Measurements from ENCODE around the gene UBQLN1. TPM values are rescaled to one million over a fixed set of nuclear protein-coding genes. Genes with fewer than 3 reads are reported as not detected.
"Not testable (repeated sequence)": the region's sequence is repeated elsewhere in the genome, so short reads cannot be mapped to it uniquely, and the experiment has no call there.

The UBQLN1 gene
- 100 to 1,000 TPM in 1 of 2 experiments, 10 to 100 TPM in 1; 88.8 to 101 TPM for total RNA-seq

- H3K4me3 Mint-ChIP-seq: peak within 1 kb of the TSS; percentile 87
Observed at GRCh38 chr9:83707768-83708514, at the start of gene UBQLN1. UBQLN1 (minus strand) TSS chr9:83707958; CDS start chr9:83707679, 279 bp downstream.

GRCh38 chr9:83754383-83754977 lies 46.7 kb upstream of the UBQLN1 start:
- intact Hi-C loops (cut with micrococcal nuclease): no loop called here
- POLR2A ChIA-PET: no interaction called here
- no peak for DNase-seq
- no peak overlapping the region for H3K27ac Mint-ChIP-seq
- H3K4me3 Mint-ChIP-seq: no peak overlapping the region
- CTCF ChIA-PET: no interaction called here
- no peaks in the 10 kb centered on the region for H3K4me1 Mint-ChIP-seq (ENCODE audit: low read depth)
- H3K36me3 Mint-ChIP-seq: peaks cover 8% of the 10 kb centered on the region
- H3K9me3 Mint-ChIP-seq: no peaks in the 10 kb centered on the region
- H3K27me3 Mint-ChIP-seq: no peaks in the 10 kb centered on the region

More at GRCh38 chr9:83707768-83708514, at the start of gene UBQLN1:
- DNase-seq: peak; percentile 94
- Mint-ChIP-seq H3K4me1 (ENCODE audit: low read depth) (peaks cover 45% of the 10 kb centered on the region), H3K27ac (peak within 1 kb of the TSS; percentile 99), H3K9me3 (no peaks in the 10 kb centered on the region), H3K36me3 (peaks cover 17% of the 10 kb centered on the region), H3K27me3 (no peaks in the 10 kb centered on the region)
- POLR2A ChIA-PET: interaction anchor here (0.6 to 3.3 kb wide), 14 partner anchors 9 to 1128 kb away, joined by 3 to 24 read pairs (median 6); partner anchors contain the start of genes HNRNPK, IDNK, KIF27 and RMI1
- CTCF ChIA-PET: interaction anchor here (0.7 to 2.8 kb wide), 6 partner anchors 10 to 85 kb away, joined by 3 to 12 read pairs (median 7); partner anchors contain the start of gene IDNK
- intact Hi-C loops (cut with micrococcal nuclease): loop anchor here (1.0 kb wide), 4 partner anchors 85 to 272 kb away; partner anchors contain the start of genes GKAP1, HNRNPK, IDNK and KIF27

GRCh38 chr9:83749706-83750105 lies 41.9 kb upstream of the UBQLN1 start:
- no peak for DNase-seq
- ChIA-PET POLR2A (no interaction called here), CTCF (interaction anchor here (0.6 to 1.3 kb wide), 2 partner anchors 139 to 154 kb away, joined by 3 read pairs; no protein-coding TSS in a partner anchor)
- H3K4me3 Mint-ChIP-seq: no peak overlapping the region
- no peaks in the 10 kb centered on the region for H3K9me3 Mint-ChIP-seq
- H3K27me3 Mint-ChIP-seq: no peaks in the 10 kb centered on the region
- peaks cover 8% of the 10 kb centered on the region for H3K36me3 Mint-ChIP-seq
- intact Hi-C loops (cut with micrococcal nuclease): no loop called here
- peaks cover 2% of the 10 kb centered on the region for H3K4me1 Mint-ChIP-seq (ENCODE audit: low read depth)
- H3K27ac Mint-ChIP-seq: no peak overlapping the region

- H3K4me3 Mint-ChIP-seq: no peak overlapping the region
- no peak for DNase-seq
- no peaks in the 10 kb centered on the region for H3K9me3 Mint-ChIP-seq
- no peak overlapping the region for H3K27ac Mint-ChIP-seq
- CTCF ChIA-PET: no interaction called here
- H3K36me3 Mint-ChIP-seq: peaks cover 4% of the 10 kb centered on the region
- H3K4me1 Mint-ChIP-seq (ENCODE audit: low read depth): peaks cover 2% of the 10 kb centered on the region
- intact Hi-C loops (cut with micrococcal nuclease): no loop called here
- POLR2A ChIA-PET: no interaction called here
- no peaks in the 10 kb centered on the region for H3K27me3 Mint-ChIP-seq
Observed at GRCh38 chr9:83744206-83744605, 36.4 kb upstream of the UBQLN1 start.

- Mint-ChIP-seq H3K27ac (no peak overlapping the region), H3K4me3 (no peak overlapping the region), H3K4me1 (ENCODE audit: low read depth) (peaks cover 4% of the 10 kb centered on the region), H3K36me3 (peaks cover 2% of the 10 kb centered on the region), H3K9me3 (peaks cover 8% of the 10 kb centered on the region), H3K27me3 (no peaks in the 10 kb centered on the region)
- DNase-seq: no peak
- intact Hi-C loops (cut with micrococcal nuclease): no loop called here
- CTCF ChIA-PET: no interaction called here
- POLR2A ChIA-PET: no interaction called here
Observed at GRCh38 chr9:83733739-83734138, 26.0 kb upstream of the UBQLN1 start.

GRCh38 chr9:83728591-83729368 lies 21.0 kb upstream of the UBQLN1 start:
- H3K36me3 Mint-ChIP-seq; DNase-seq; POLR2A ChIA-PET; H3K9me3 Mint-ChIP-seq; H3K4me3 Mint-ChIP-seq; H3K27ac Mint-ChIP-seq; CTCF ChIA-PET; H3K27me3 Mint-ChIP-seq; H3K4me1 Mint-ChIP-seq (ENCODE audit: low read depth); intact Hi-C loops (cut with micrococcal nuclease): not testable (repeated sequence)

GRCh38 chr9:83724436-83724835 lies 16.7 kb upstream of the UBQLN1 start:
- CTCF ChIA-PET: no interaction called here
- DNase-seq: no peak
- POLR2A ChIA-PET: no interaction called here
- no peak overlapping the region for H3K27ac Mint-ChIP-seq
- peaks cover 4% of the 10 kb centered on the region for H3K27me3 Mint-ChIP-seq
- H3K36me3 Mint-ChIP-seq: no peaks in the 10 kb centered on the region
- intact Hi-C loops (cut with micrococcal nuclease): no loop called here
- no peaks in the 10 kb centered on the region for H3K4me1 Mint-ChIP-seq (ENCODE audit: low read depth)
- no peak overlapping the region for H3K4me3 Mint-ChIP-seq
- peaks cover 4% of the 10 kb centered on the region for H3K9me3 Mint-ChIP-seq

GRCh38 chr9:83722726-83723495 lies 15.2 kb upstream of the UBQLN1 start:
- intact Hi-C loops (cut with micrococcal nuclease): no loop called here
- CTCF ChIA-PET: no interaction called here
- POLR2A ChIA-PET: no interaction called here

GRCh38 chr9:83721509-83721908 lies 13.8 kb upstream of the UBQLN1 start:
- Mint-ChIP-seq H3K4me3 (no peak overlapping the region), H3K27ac (no peak overlapping the region), H3K9me3 (peaks cover 4% of the 10 kb centered on the region), H3K36me3 (no peaks in the 10 kb centered on the region), H3K4me1 (ENCODE audit: low read depth) (no peaks in the 10 kb centered on the region), H3K27me3 (peaks cover 4% of the 10 kb centered on the region)
- ChIA-PET POLR2A (no interaction called here), CTCF (no interaction called here)
- intact Hi-C loops (cut with micrococcal nuclease): no loop called here
- no peak for DNase-seq

More at GRCh38 chr9:83722726-83723495, 15.2 kb upstream of the UBQLN1 start:
- H3K27ac Mint-ChIP-seq: no peak overlapping the region
- H3K9me3 Mint-ChIP-seq: peaks cover 4% of the 10 kb centered on the region
- no peak overlapping the region for H3K4me3 Mint-ChIP-seq
- H3K36me3 Mint-ChIP-seq: no peaks in the 10 kb centered on the region
- DNase-seq: no peak
- peaks cover 4% of the 10 kb centered on the region for H3K27me3 Mint-ChIP-seq
- H3K4me1 Mint-ChIP-seq (ENCODE audit: low read depth): no peaks in the 10 kb centered on the region

- no peaks in the 10 kb centered on the region for H3K9me3 Mint-ChIP-seq
- H3K27me3 Mint-ChIP-seq: no peaks in the 10 kb centered on the region
- intact Hi-C loops (cut with micrococcal nuclease): no loop called here
- H3K27ac Mint-ChIP-seq: no peak overlapping the region
- no peaks in the 10 kb centered on the region for H3K4me1 Mint-ChIP-seq (ENCODE audit: low read depth)
- POLR2A ChIA-PET: no interaction called here
- no peak for DNase-seq
- no peaks in the 10 kb centered on the region for H3K36me3 Mint-ChIP-seq
- H3K4me3 Mint-ChIP-seq: no peak overlapping the region
- CTCF ChIA-PET: no interaction called here
Observed at GRCh38 chr9:83715794-83716193, 8.0 kb upstream of the UBQLN1 start.

- H3K4me3 Mint-ChIP-seq: no peak overlapping the region
- no peak for DNase-seq
- H3K4me1 Mint-ChIP-seq (ENCODE audit: low read depth): no peaks in the 10 kb centered on the region
- no peaks in the 10 kb centered on the region for H3K9me3 Mint-ChIP-seq
- H3K27me3 Mint-ChIP-seq: no peaks in the 10 kb centered on the region
- POLR2A ChIA-PET: no interaction called here
- CTCF ChIA-PET: no interaction called here
- H3K27ac Mint-ChIP-seq: no peak overlapping the region
- intact Hi-C loops (cut with micrococcal nuclease): no loop called here
- H3K36me3 Mint-ChIP-seq: no peaks in the 10 kb centered on the region
Observed at GRCh38 chr9:83715221-83715620, 7.5 kb upstream of the UBQLN1 start.

GRCh38 chr9:83714329-83714728 lies 6.6 kb upstream of the UBQLN1 start:
- H3K27ac Mint-ChIP-seq: no peak overlapping the region
- H3K4me1 Mint-ChIP-seq (ENCODE audit: low read depth): peaks cover 2% of the 10 kb centered on the region
- no peaks in the 10 kb centered on the region for H3K36me3 Mint-ChIP-seq
- ChIA-PET POLR2A (no interaction called here), CTCF (interaction anchor here (0.6 kb wide), 1 partner anchor 469 kb away, joined by 3 read pairs; no protein-coding TSS in a partner anchor)
- no peak for DNase-seq
- no peaks in the 10 kb centered on the region for H3K27me3 Mint-ChIP-seq
- intact Hi-C loops (cut with micrococcal nuclease): no loop called here
- no peaks in the 10 kb centered on the region for H3K9me3 Mint-ChIP-seq
- no peak overlapping the region for H3K4me3 Mint-ChIP-seq
